WERI-Rb-1 (cell line): ENCODE data around the gene SNAP23.

Source experiments
- DNase-seq: peaks from one replicate; pipeline ENCODE4 v3.0.0-alpha.2; 2020
- H3K27ac ChIP-seq: fragments of 250-450 bp; sonication (Bioruptor Pico); 2 replicates; pipeline ENCODE4 v1.5.1; 2020; ENCODE audit warnings: mild to moderate bottlenecking, moderate library complexity
- H3K27me3 ChIP-seq: fragments of 250-450 bp; sonication (Bioruptor Pico); 2 replicates; pipeline ENCODE4 v1.5.1; 2021; ENCODE audit warnings: mild to moderate bottlenecking, low read depth, moderate library complexity; ENCODE audit not compliant: insufficient read depth, severe bottlenecking
- H3K36me3 ChIP-seq: fragments of 250-450 bp; sonication (Bioruptor Pico); 2 replicates; pipeline ENCODE4 v1.5.1; 2020; ENCODE audit warnings: mild to moderate bottlenecking, moderate library complexity
- H3K4me3 ChIP-seq: 2 replicates; pipeline ENCODE4 v1.5.1; 2011; ENCODE audit warnings: low read depth, mild to moderate bottlenecking, control low read depth, low read length
- H3K9me3 ChIP-seq: fragments of 250-450 bp; sonication (Bioruptor Pico); 2 replicates; pipeline ENCODE4 v1.5.1; 2021; ENCODE audit warnings: mild to moderate bottlenecking, moderate library complexity; ENCODE audit not compliant: severe bottlenecking
- CTCF ChIP-seq: IDR thresholded peaks from 2 replicates; pipeline ENCODE4 v1.5.1; 2011; ENCODE audit warnings: low read depth, mild to moderate bottlenecking, control low read depth, inconsistent platforms, low read length

The SNAP23 gene

GRCh38 chr15:42453826-42454225, 41.6 kb upstream of the SNAP23 start:
- Histone ChIP-seq H3K4me3 (no peak overlapping the region), H3K9me3 (no peaks in the 10 kb centered on the region), H3K27me3 (no peaks in the 10 kb centered on the region), H3K36me3 (peaks cover 26% of the 10 kb centered on the region), H3K27ac (no peak overlapping the region)
- no peak for TF ChIP-seq CTCF
- no peak for DNase-seq

GRCh38 chr15:42456531-42456930, 38.9 kb upstream of the SNAP23 start:
- Histone ChIP-seq H3K27me3 (no peaks in the 10 kb centered on the region), H3K27ac (no peak overlapping the region), H3K36me3 (peaks cover 8% of the 10 kb centered on the region), H3K9me3 (no peaks in the 10 kb centered on the region), H3K4me3 (no peak overlapping the region)
- no peak for TF ChIP-seq CTCF
- no peak for DNase-seq

- H3K4me3 ChIP-seq, result no peak overlapping the region
- H3K36me3 ChIP-seq, result peaks cover 6% of the 10 kb centered on the region; the same call in 1 of the 2 replicates
- H3K9me3 ChIP-seq, result no peaks in the 10 kb centered on the region
- no peaks in the 10 kb centered on the region for H3K27me3 ChIP-seq
- no peak overlapping the region for H3K27ac ChIP-seq
- no peak for TF ChIP-seq CTCF
- DNase-seq, result no peak
Measured at GRCh38 chr15:42456971-42457370, 38.5 kb upstream of the SNAP23 start.

- Histone ChIP-seq H3K36me3 (peaks cover 10% of the 10 kb centered on the region), H3K9me3 (no peaks in the 10 kb centered on the region), H3K27me3 (no peaks in the 10 kb centered on the region), H3K27ac (no peak overlapping the region), H3K4me3 (no peak overlapping the region)
- DNase-seq, result no peak
- TF ChIP-seq CTCF, result no peak
Measured at GRCh38 chr15:42457445-42458442, 37.7 kb upstream of the SNAP23 start.

GRCh38 chr15:42461261-42461660, 34.2 kb upstream of the SNAP23 start:
- Histone ChIP-seq H3K27me3 (no peaks in the 10 kb centered on the region), H3K4me3 (no peak overlapping the region), H3K36me3 (peaks cover 14% of the 10 kb centered on the region), H3K27ac (no peak overlapping the region), H3K9me3 (no peaks in the 10 kb centered on the region)
- TF ChIP-seq CTCF, result no peak
- DNase-seq, result no peak
